HepG2 (cell line): ENCODE data around the gene APOA1. TPM values are rescaled to one million over a fixed set of nuclear protein-coding genes. Genes with fewer than 3 reads are reported as not detected.

Source experiments
- ARHGAP35 ChIP-seq: sonication (generic); formaldehyde crosslinking; IDR thresholded peaks from 2 replicates; pipeline ENCODE4 v1.9.0; 2022; ENCODE audit warnings: mild to moderate bottlenecking, inconsistent platforms, moderate library complexity, missing genetic modification reagents, borderline replicate concordance
- CENPT ChIP-seq: sonication (generic); formaldehyde crosslinking; IDR thresholded peaks from 2 replicates; pipeline ENCODE4 v1.8.0; 2022; ENCODE audit warnings: low read depth, mild to moderate bottlenecking, moderate library complexity, missing genetic modification reagents
- HNF4A ChIP-seq: sonication (generic); formaldehyde crosslinking; IDR thresholded peaks from 2 replicates; pipeline ENCODE4 v1.4.0; 2020; ENCODE audit warnings: missing genetic modification reagents
- NR2F1 ChIP-seq, 2 experiments: fragments of 450-650 bp in 1 of 2; formaldehyde crosslinking in 1 of 2; IDR thresholded peaks; 2 replicates each; pipeline versions ENCODE4 v1.5.0 to v1.6.1; 2016 to 2020; ENCODE audit warnings: mild to moderate bottlenecking in 1 of 2, missing compliant biosample characterization in 1 of 2, missing genetic modification reagents in 1 of 2, moderate library complexity in 1 of 2
- ONECUT2 ChIP-seq: sonication (generic); formaldehyde crosslinking; IDR thresholded peaks from 2 replicates; pipeline ENCODE4 v1.4.0; 2020; ENCODE audit warnings: missing genetic modification reagents
- RAD21 ChIP-seq: fragments of 450-650 bp; formaldehyde crosslinking; IDR thresholded peaks from 2 replicates; pipeline ENCODE4 v1.5.0; 2020; ENCODE audit warnings: mild to moderate bottlenecking
- SETDB1 ChIP-seq: sonication (generic); formaldehyde crosslinking; IDR thresholded peaks from 2 replicates; pipeline ENCODE4 v1.5.1; 2020; ENCODE audit warnings: missing genetic modification reagents, mild to moderate bottlenecking, borderline replicate concordance
- THAP7 ChIP-seq: sonication (generic); formaldehyde crosslinking; IDR thresholded peaks from 2 replicates; pipeline ENCODE4 v1.8.1; 2023; ENCODE audit warnings: mild to moderate bottlenecking, missing genetic modification reagents
- TRIM24 ChIP-seq: sonication (generic); formaldehyde crosslinking; IDR thresholded peaks from 2 replicates; pipeline ENCODE4 v1.8.0; 2022; ENCODE audit warnings: mild to moderate bottlenecking, missing genetic modification reagents
- ZEB1 ChIP-seq: IDR thresholded peaks from 2 replicates; pipeline ENCODE4 v1.6.1; 2012; ENCODE audit warnings: mild to moderate bottlenecking, low read depth, inconsistent platforms; ENCODE audit not compliant: insufficient replicate concordance
- ZFP36L2 ChIP-seq: sonication (generic); formaldehyde crosslinking; IDR thresholded peaks from 2 replicates; pipeline ENCODE4 v1.4.0; 2020; ENCODE audit warnings: missing genetic modification reagents
- ZNF232 ChIP-seq: sonication (generic); formaldehyde crosslinking; IDR thresholded peaks from 2 replicates; pipeline ENCODE4 v1.4.0; 2020; ENCODE audit warnings: missing genetic modification reagents, borderline replicate concordance
- ZNF343 ChIP-seq: sonication (generic); formaldehyde crosslinking; IDR thresholded peaks from 2 replicates; pipeline ENCODE4 v1.4.0; 2020; ENCODE audit warnings: mild to moderate bottlenecking, missing genetic modification reagents
- ZNF414 ChIP-seq: sonication (generic); formaldehyde crosslinking; IDR thresholded peaks from 2 replicates; pipeline ENCODE4 v1.5.0; 2020; ENCODE audit warnings: missing genetic modification reagents
- ZNF580 ChIP-seq: IDR thresholded peaks from 2 replicates; pipeline ENCODE4 v1.6.1; 2016; ENCODE audit warnings: low read depth, borderline replicate concordance
- polyA plus RNA-seq, 8 experiments: library from polyadenylated mRNA; depleted of rRNA in 3 of 8; stranded (reverse) in 7 of 8; unstranded in 1 of 8; fragments of >200 nt; fragmentation: Illumina TruSeq in 4 of 8; extraction: Trizol in 4 of 8; gene quantifications; 2 replicates each; pipeline versions ENCODE4 v1.2.1 to v1.2.3, GENCODE V29; 2011 to 2016; ENCODE audit warnings: low read depth in 4 of 8, missing spikeins in 1 of 8, mixed read lengths in 1 of 8; ENCODE audit not compliant: insufficient read depth in 1 of 8
- total RNA-seq, 5 experiments: library from RNA; depleted of rRNA; stranded (reverse); fragments of >200 nt; fragmentation: Illumina TruSeq; extraction: Trizol; gene quantifications; 2 replicates each; pipeline ENCODE4 v1.2.3, GENCODE V29; 2016; ENCODE audit warnings: low read depth in 1 of 5
- TF ChIP-seq, protein P1 (sequence below): sonication (generic); formaldehyde crosslinking; IDR thresholded peaks from 2 replicates; pipeline ENCODE4 v1.4.0; 2020; ENCODE audit warnings: missing genetic modification reagents, borderline replicate concordance
- TF ChIP-seq, protein P2 (sequence below): sonication (generic); formaldehyde crosslinking; conservative IDR thresholded peaks from 2 replicates; pipeline ENCODE4 v1.4.0; 2020; ENCODE audit warnings: missing genetic modification reagents
- TF ChIP-seq, protein P3 (sequence below): sonication (generic); formaldehyde crosslinking; IDR thresholded peaks from 2 replicates; pipeline ENCODE4 v1.5.0; 2020; ENCODE audit warnings: mild to moderate bottlenecking, missing genetic modification reagents
- TF ChIP-seq, protein P4 (sequence below): sonication (generic); formaldehyde crosslinking; IDR thresholded peaks from 2 replicates; pipeline ENCODE4 v1.4.0; 2020; ENCODE audit warnings: missing genetic modification reagents

Gene APOA1
- total and polyA plus RNA-seq, 2 of the 13 experiments (the other 11 are each of a cell fraction or from before 2014, with no cell fraction given): 1,973 to 5,485 TPM

DNA sequence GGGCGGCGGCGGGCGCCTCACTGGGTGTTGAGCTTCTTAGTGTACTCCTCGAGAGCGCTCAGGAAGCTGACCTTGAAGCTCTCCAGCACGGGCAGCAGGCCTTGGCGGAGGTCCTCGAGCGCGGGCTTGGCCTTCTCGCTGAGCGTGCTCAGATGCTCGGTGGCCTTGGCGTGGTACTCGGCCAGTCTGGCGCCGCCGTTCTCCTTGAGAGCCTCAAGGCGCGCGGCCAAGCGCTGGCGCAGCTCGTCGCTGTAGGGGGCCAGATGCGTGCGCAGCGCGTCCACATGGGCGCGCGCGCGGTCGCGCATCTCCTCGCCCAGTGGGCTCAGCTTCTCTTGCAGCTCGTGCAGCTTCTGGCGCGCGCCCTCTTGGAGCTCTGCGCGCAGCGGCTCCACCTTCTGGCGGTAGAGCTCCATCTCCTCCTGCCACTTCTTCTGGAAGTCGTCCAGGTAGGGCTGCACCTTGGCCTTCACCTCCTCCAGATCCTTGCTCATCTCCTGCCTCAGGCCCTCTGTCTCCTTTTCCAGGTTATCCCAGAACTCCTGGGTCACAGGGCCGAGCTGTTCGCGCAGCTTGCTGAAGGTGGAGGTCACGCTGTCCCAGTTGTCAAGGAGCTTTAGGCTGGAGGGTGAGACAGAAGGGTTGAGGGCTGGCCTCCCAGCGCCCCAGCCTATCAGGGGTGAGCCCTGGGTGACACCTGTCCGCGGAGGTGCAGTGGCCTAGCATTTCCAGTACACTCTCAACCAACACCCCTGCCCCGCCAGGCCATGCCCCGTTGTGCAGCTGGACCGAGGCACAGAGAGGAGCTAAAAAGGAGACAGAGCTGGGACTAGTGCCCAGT, 1.4 kb downstream of the APOA1 start (continued):
- TF ChIP-seq RAD21: peak; percentile 90
- TF ChIP-seq ZFP36L2 (CRISPR knock-in tag): no peak
- no peak for TF ChIP-seq CENPT
- 0 out of 2 replicates have a peak, but pooled peaks have one; percentile 57 for TF ChIP-seq THAP7 (CRISPR knock-in tag)
- no peak for TF ChIP-seq HNF4A (CRISPR knock-in tag)
- no peak; a peak in 1 of 4 replicates for TF ChIP-seq NR2F1 (CRISPR knock-in tag; IDR thresholded peaks at IDR 0.05)
- 0 out of 2 replicates have a peak, but pooled peaks have one; percentile 28 for TF ChIP-seq ONECUT2
- TF ChIP-seq ZNF580 (CRISPR knock-in tag): no peak
- TF ChIP-seq SETDB1 (CRISPR knock-in tag): no peak
- TF ChIP-seq, protein P1, sequence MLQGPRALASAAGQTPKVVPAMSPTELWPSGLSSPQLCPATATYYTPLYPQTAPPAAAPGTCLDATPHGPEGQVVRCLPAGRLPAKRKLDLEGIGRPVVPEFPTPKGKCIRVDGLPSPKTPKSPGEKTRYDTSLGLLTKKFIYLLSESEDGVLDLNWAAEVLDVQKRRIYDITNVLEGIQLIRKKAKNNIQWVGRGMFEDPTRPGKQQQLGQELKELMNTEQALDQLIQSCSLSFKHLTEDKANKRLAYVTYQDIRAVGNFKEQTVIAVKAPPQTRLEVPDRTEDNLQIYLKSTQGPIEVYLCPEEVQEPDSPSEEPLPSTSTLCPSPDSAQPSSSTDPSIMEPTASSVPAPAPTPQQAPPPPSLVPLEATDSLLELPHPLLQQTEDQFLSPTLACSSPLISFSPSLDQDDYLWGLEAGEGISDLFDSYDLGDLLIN (CRISPR knock-in tag): peak; percentile 61; the same call in 1 of the 2 replicates
- TF ChIP-seq, protein P2, sequence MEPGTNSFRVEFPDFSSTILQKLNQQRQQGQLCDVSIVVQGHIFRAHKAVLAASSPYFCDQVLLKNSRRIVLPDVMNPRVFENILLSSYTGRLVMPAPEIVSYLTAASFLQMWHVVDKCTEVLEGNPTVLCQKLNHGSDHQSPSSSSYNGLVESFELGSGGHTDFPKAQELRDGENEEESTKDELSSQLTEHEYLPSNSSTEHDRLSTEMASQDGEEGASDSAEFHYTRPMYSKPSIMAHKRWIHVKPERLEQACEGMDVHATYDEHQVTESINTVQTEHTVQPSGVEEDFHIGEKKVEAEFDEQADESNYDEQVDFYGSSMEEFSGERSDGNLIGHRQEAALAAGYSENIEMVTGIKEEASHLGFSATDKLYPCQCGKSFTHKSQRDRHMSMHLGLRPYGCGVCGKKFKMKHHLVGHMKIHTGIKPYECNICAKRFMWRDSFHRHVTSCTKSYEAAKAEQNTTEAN (CRISPR knock-in tag): no peak
- no peak for TF ChIP-seq ARHGAP35 (CRISPR knock-in tag)
- peak; percentile 76; the same call in 1 of the 2 replicates for TF ChIP-seq ZNF232
- TF ChIP-seq, protein P3, sequence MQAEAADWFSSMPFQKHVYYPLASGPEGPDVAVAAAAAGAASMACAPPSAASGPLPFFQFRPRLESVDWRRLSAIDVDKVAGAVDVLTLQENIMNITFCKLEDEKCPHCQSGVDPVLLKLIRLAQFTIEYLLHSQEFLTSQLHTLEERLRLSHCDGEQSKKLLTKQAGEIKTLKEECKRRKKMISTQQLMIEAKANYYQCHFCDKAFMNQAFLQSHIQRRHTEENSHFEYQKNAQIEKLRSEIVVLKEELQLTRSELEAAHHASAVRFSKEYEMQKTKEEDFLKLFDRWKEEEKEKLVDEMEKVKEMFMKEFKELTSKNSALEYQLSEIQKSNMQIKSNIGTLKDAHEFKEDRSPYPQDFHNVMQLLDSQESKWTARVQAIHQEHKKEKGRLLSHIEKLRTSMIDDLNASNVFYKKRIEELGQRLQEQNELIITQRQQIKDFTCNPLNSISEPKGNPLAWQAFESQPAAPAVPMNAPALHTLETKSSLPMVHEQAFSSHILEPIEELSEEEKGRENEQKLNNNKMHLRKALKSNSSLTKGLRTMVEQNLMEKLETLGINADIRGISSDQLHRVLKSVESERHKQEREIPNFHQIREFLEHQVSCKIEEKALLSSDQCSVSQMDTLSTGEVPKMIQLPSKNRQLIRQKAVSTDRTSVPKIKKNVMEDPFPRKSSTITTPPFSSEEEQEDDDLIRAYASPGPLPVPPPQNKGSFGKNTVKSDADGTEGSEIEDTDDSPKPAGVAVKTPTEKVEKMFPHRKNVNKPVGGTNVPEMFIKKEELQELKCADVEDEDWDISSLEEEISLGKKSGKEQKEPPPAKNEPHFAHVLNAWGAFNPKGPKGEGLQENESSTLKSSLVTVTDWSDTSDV (CRISPR knock-in tag): 0 out of 2 replicates have a peak, but pooled peaks have one; percentile 51
- TF ChIP-seq, protein P4, sequence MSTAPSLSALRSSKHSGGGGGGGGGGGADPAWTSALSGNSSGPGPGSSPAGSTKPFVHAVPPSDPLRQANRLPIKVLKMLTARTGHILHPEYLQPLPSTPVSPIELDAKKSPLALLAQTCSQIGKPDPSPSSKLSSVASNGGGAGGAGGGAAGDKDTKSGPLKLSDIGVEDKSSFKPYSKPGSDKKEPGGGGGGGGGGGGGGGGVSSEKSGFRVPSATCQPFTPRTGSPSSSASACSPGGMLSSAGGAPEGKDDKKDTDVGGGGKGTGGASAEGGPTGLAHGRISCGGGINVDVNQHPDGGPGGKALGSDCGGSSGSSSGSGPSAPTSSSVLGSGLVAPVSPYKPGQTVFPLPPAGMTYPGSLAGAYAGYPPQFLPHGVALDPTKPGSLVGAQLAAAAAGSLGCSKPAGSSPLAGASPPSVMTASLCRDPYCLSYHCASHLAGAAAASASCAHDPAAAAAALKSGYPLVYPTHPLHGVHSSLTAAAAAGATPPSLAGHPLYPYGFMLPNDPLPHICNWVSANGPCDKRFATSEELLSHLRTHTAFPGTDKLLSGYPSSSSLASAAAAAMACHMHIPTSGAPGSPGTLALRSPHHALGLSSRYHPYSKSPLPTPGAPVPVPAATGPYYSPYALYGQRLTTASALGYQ (CRISPR knock-in tag): no peak
- no peak for TF ChIP-seq TRIM24 (CRISPR knock-in tag)
- TF ChIP-seq ZNF343 (CRISPR knock-in tag): no peak; the same call in 1 of the 2 replicates
- TF ChIP-seq ZNF414 (CRISPR knock-in tag): no peak
- no peak for TF ChIP-seq ZEB1
